ENCODE results near the gene APRT.

The APRT gene

DNA sequence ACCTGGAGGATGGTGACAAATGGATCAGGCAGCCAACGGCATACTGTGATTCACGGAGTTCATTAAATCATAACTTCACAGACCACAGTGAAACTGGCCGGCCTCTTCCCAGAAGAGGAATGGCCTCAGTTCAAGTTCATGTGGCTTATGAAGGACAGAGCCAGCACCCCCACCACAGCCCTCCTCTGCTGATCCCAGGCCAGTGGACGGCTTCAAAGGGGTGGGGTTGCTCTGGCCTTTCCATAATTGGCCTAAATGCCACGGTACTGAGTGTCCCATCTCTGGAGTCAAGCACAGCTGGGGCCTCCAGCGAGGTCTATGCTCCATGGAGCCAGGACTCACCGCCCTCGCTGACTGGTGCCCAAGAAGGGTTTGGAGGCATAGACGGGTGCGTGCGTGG is 23.7 kb upstream of the APRT start:
- no peak for TF ChIP-seq ZFX (IDR thresholded peaks at IDR 0.05; ENCODE audit: borderline replicate concordance)
- TF ChIP-seq, protein P1, sequence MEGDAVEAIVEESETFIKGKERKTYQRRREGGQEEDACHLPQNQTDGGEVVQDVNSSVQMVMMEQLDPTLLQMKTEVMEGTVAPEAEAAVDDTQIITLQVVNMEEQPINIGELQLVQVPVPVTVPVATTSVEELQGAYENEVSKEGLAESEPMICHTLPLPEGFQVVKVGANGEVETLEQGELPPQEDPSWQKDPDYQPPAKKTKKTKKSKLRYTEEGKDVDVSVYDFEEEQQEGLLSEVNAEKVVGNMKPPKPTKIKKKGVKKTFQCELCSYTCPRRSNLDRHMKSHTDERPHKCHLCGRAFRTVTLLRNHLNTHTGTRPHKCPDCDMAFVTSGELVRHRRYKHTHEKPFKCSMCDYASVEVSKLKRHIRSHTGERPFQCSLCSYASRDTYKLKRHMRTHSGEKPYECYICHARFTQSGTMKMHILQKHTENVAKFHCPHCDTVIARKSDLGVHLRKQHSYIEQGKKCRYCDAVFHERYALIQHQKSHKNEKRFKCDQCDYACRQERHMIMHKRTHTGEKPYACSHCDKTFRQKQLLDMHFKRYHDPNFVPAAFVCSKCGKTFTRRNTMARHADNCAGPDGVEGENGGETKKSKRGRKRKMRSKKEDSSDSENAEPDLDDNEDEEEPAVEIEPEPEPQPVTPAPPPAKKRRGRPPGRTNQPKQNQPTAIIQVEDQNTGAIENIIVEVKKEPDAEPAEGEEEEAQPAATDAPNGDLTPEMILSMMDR (IDR thresholded peaks at IDR 0.05), result no peak
- no peak overlapping the region for H3K27ac ChIP-seq

DNA sequence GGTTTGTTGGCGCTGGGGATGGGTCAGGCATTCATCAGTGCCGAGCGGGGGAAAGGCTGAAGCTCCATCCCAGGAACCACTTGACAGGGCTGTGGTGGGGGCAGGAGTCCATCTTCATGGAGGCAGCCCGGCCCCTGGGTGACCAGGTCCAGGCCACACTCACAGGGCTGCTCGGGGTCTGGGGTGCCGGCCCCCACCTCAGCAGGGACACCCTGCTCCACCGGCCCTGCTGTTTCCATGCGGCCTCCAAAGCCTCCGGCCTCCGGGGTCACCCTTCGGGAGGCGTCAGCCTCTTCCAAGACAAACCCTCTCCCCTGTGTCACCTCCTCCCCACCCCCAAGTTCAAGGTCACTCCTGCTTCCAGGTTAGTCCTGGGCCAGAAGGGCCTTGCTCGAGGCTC is 22.9 kb upstream of the APRT start:
- TF ChIP-seq, protein P1 (IDR thresholded peaks at IDR 0.05), result no peak
- TF ChIP-seq ZFX (IDR thresholded peaks at IDR 0.05; ENCODE audit: borderline replicate concordance), result no peak
- no peak overlapping the region for H3K27ac ChIP-seq

DNA sequence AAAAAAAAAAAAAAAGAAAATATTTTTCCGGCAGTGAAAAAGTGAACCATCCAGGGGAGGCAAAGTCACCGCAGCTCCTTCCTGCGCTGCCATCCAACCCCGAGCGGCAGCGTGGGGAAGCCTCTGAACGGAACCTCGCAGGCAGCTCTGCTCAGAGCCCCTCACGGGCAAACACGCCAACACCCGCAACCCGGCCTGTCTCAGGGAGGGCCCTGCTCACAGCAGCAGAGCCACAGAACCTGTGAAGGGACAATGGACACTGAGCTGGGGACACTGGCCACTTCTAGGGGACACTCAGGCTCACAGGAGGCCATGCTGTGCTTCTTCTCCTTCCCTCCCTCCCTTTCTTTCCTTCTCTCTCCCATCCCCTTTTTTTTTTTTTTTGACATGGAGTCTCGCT is 21.4 kb upstream of the APRT start:
- no peak overlapping the region for H3K27ac ChIP-seq

DNA sequence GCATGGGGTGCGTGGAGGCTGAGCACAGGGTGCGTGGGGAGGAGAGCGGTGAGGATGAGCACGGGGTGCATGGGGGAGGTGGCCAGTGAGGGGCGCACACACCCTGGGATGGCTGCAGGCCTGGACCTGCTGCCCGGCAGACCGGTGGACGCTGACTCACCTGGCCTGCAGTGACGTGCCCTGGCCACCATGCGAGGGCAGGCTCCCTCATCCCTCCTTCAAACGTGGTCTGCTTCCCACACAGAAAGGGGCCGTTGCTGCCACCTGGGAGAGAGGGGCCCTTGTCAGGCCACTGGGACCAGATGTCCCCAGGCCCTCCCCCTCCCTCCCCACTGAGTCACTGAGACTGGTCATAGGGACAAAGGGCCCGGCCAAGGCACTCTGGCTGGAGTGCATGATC is 20.1 kb upstream of the APRT start:
- TF ChIP-seq, protein P1 (IDR thresholded peaks at IDR 0.05), result no peak
- no peak for TF ChIP-seq ZFX (IDR thresholded peaks at IDR 0.05; ENCODE audit: borderline replicate concordance)
- H3K27ac ChIP-seq, result no peak overlapping the region

More for the DNA sequence above, 21.4 kb upstream of the APRT start:
- no peak for TF ChIP-seq ZFX (IDR thresholded peaks at IDR 0.05; ENCODE audit: borderline replicate concordance)
- TF ChIP-seq, protein P1 (IDR thresholded peaks at IDR 0.05), result no peak

DNA sequence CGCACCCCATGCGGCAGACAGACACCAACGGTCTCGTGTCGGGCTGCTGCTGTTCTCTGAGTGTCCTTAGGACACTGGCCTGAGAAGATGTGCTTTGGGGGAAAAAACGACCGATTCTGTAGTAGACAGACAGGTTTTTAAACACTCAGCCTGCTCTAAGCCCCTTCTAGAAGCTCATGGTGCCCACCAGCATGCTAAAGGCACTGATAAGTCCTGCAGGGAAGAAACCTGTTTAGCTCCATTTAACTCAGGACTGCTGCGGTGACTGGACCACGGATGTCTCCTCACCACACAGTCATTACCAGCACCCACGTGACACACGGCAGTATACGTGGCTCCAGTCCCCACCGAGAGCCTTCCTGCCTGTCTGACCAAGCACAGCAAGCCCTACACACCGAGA is 19.1 kb upstream of the APRT start:
- TF ChIP-seq, protein P1 (IDR thresholded peaks at IDR 0.05), result no peak
- TF ChIP-seq ZFX (IDR thresholded peaks at IDR 0.05; ENCODE audit: borderline replicate concordance), result no peak
- no peak overlapping the region for H3K27ac ChIP-seq

DNA sequence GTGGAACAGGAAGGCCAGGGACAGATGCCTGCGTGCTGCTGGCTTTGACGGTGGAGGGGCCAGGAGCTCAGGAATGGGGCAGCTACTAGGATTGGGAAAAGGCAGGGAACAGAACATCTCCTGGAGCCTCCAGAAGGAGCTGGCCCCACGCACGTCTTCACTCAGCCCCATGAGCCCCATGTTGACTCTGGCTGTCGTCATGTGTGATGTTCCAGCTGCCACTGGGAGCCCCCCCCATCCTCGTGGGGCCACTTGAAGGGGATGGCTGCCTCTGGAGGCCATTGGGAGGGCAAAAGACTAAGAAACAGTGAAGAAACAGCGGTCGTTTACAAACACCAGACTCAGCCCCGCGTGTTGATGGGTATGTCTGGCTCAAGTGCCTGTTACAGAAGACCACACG is 18.5 kb upstream of the APRT start:
- no peak overlapping the region for H3K27ac ChIP-seq
- TF ChIP-seq, protein P1 (IDR thresholded peaks at IDR 0.05), result no peak
- no peak for TF ChIP-seq ZFX (IDR thresholded peaks at IDR 0.05; ENCODE audit: borderline replicate concordance)

DNA sequence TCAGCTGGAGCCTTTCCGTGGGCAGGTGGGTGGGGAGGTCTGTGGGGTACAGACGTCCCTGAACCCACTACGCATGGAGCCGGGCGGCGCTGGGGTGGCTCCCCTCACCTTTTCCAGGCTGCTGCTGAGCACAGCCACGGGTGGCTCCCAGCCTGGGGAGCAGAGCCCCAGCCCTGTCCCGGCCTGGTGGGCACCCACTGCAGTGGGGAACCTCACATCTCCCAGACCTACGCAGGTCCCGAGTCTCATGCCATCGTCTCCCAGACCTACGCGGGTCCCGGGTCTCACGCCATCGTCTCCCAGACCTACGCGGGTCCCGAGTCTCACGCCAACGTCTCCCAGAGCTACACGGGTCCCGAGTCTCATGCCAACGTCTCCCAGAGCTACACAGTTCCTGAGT is 17.0 kb upstream of the APRT start:
- TF ChIP-seq, protein P1 (IDR thresholded peaks at IDR 0.05), result no peak
- TF ChIP-seq ZFX (IDR thresholded peaks at IDR 0.05; ENCODE audit: borderline replicate concordance), result no peak
- H3K27ac ChIP-seq, result no peak overlapping the region

Measured in 22Rv1 (cell line).